Kidney glomerular epithelial cell (primary cell): ENCODE data around the gene MYO1E.
"Not testable (repeated sequence)": the region's sequence is repeated elsewhere in the genome, so short reads cannot be mapped to it uniquely, and the experiment has no call there.

Source experiments
- DNase-seq: peaks from one replicate; lab custom pipeline; 2025; lab: John Stamatoyannopoulos, UW

The MYO1E gene

DNA sequence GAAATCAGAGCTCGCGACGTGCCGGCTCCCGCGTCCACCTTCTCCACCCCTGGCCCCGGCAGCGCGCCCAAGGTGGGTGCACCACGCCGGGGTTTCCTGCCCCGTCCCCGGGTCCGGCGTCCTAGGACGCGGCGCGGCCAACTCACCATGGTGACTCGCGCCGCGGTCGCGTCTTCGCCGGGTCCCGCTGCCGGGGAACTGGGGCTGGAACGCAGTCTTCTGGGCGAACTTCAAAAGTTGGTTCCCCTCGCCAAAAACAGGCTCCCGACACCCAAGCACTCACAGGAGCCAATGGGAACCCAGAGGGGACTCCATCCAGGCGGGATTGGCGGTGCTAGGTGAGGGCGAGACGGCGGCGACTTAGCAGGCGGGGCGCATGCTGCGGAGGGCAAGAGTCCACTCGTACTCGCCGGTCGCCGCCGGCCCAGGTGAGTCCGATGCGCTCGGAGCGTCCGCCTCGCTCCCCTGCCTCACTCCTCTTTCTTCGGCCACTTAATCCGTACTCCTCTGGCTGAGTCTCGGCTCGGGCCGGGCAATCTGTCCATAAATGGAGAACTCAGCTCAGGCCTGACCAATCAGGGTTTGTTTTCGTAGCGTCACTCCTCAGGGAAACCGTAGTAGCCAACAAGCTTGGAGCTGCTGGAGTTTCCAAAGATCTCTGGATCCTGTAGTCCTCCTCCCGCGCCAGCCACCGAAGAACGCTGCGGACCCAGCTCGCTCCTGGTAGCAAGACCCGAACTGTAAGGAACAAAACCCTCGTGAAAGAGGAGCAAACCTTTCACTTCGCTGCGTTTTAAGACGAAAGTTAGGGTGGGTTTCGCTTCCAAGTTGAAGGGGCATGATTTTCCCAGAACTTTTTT is at the start of gene MYO1E:
MYO1E (minus strand) TSS at position 520 of the 860 bp plus-strand sequence; CDS start at position 149, 371 bp downstream.
- peak; percentile 96 for DNase-seq

GRCh38 chr15:59420986-59421618 is 48.4 kb upstream of the MYO1E start:
- no peak for DNase-seq

DNA sequence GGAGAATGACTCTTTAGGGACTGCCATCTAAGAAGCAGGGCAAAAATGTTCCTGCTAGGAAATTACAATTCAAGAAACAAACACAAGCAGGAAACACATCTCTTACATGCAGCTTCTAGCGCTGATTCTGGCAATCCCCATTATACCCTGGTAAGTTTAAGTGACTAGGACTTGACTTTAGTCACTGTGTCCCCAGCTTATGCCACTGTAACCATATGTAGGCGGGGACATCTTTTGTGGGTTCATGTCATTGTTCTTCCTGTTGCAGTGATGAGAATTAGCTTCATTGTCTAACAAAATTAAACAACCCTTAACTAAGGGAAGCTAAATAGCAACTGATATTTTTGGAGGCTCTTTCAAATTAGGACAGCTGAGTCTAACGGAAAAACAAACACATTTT is 47.4 kb upstream of the MYO1E start:
- DNase-seq = no peak

GRCh38 chr15:59419170-59419569 is 46.5 kb upstream of the MYO1E start:
- DNase-seq = no peak

DNA sequence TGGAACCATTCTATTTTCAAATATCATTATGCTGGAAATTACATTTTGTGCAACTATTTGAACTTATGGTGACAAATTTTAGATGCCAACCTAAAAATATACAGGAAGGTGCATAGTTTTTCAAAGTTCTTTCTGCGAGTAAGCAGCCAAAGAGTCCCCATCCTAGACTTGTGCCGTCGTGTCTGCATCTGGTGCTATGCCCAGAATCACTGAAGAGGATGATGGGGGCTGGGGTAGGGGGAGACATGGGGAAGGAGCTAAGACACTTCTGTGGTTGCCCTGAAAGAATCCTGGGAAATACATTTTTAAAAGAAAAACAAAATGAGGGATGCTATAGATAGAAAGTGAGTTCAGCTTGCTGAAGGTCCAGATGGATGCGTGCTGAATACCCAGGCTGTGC is 44.1 kb upstream of the MYO1E start:
- DNase-seq = no peak

DNA sequence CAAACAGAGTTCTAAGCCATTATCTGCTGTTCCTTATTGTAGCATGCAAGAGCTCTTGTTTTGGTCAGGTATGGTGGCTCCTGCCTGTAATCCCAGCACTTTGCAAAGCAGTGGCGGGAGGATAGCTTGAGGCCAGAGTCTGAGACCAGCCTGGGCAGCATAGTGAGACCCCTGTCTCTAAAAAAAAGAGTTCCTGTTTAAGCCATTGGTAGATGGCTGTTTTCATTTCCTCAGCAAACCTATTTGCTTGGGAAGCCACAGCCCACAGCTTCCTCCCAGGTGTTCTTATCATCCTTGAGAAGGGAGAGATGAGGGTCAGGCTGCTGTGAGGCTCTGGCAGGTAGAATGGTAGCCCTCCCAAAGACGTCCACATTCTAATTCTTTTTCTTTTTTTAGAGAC is 40.9 kb upstream of the MYO1E start:
- DNase-seq = no peak

DNA sequence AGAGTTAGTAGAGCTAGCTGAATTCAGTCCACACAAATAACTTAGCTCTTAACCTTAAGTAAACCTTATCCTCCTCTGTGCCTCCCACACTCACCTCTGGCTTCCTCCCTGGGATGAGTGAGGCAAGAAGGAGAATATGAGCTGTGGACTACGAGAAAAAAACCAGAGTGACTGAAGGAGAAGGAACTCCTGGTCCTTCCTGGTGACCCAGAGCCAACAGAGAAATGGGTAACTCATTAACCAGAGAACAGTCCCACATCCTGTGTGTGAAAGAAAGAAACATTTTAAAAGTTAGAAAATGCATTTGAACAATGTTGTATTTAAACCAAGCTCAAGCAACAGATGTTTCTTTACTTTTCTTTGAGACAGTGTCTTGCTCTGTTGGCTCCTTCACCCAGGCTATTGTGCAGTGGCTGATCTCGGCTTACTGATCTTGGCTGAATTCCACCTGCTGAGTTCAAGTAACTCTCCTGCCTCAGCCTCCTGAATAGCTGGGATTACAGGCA is 37.8 kb upstream of the MYO1E start:
- peak; percentile 96 for DNase-seq

DNA sequence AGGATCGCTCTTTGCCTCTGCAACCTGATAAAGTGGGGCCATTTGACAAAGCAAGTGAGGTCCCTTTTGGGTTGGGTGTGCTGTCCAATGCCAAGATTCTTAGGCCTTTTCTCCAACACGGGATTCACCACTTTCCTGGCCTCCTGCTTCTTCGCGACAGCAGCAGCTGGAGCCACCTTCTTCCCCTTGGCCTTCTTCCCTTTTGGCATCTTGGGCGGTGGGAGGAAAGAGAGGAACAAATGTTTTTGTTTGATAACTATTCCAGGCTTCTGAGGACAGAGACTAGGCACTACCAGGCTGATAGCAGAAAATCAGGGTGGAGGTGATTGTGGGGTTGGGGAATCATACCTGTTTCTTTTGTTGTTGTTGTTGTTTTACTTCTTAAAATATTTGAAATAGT is 35.3 kb upstream of the MYO1E start:
- no peak for DNase-seq

GRCh38 chr15:59406446-59406845 is 33.8 kb upstream of the MYO1E start:
- no peak for DNase-seq

- DNase-seq = no peak
Measured at GRCh38 chr15:59405079-59405478, 32.4 kb upstream of the MYO1E start.

- DNase-seq = no peak
Measured at GRCh38 chr15:59401824-59402569, 29.3 kb upstream of the MYO1E start.

- not testable (repeated sequence) for DNase-seq
Measured at GRCh38 chr15:59401051-59401823, 28.6 kb upstream of the MYO1E start.

DNA sequence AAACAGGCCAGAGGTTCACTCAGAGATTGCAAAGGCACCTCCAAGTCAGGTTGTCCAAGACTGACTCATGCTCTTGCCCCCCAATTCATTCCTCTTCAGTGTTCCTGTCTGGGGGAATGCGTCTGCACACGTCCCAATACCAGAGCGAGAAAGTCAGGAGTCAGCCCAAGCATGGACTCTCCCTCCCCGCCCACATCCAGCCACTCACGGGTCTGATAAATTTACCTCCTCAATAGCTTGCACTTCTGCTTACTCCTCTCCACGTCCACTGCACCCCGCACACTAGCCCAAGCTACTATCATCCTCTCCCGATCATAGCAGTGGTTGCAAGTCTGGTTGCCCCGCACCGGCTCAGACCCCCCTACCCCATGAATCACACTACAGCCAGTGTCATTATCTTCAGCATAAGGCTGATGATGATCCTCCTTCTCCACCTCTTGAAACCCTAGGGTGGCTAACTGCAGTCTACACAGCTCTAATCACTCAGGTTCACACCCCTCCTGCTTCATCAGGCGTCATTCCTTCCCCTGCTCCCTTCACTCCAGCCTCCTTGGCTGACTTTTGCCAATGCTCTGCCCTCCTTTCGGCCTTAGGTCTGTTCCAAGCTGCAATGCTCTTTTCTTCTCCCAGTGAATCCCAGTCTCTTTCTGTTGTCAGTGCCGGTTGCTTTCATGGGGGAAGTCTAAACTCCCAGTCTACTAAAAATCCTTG is 27.6 kb upstream of the MYO1E start:
- DNase-seq = no peak

GRCh38 chr15:59399465-59400102 is 26.9 kb upstream of the MYO1E start:
- no peak for DNase-seq

DNA sequence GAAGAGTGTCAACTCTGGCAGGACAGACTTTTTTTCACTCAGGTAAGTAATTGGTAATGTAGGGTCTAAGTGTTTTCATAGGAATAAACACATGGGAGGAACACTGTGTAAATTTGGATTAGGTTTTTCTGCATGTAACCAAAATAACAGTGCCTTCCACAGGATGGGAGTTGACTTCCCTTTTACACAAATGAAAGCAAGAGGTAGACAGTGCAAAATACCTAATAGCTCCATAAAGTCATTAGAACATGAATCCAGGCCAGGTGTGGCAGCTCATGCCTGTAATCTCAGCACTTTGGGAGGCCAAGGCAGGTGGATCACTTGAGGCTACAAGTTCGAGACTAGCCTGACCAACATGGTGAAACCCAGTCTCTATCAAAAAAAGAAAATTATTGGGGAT is 25.5 kb upstream of the MYO1E start:
- DNase-seq = no peak

DNA sequence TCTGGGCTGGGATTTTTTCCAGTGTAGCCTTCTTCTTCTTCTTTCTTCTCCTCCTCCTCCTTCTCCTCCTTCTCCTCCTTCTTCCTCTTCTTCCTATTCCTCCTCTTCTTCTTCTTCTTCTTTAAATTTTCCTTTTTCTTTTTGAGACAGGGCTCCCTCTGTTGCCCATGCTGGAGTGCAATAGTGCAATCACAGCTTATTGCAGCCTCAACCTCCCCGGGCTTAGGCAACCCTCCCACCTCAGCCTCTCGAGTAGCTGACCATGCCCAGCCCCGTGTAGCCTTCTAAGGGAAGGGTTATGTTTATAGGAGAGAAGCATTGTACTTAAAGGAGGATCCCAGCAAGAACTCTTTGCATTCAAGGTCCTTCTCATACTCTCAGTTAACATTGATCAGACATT is 24.0 kb upstream of the MYO1E start:
- no peak for DNase-seq

- no peak for DNase-seq
Measured at GRCh38 chr15:59396211-59396610, 23.5 kb upstream of the MYO1E start.

- DNase-seq = no peak
Measured at GRCh38 chr15:59394166-59394661, 21.5 kb upstream of the MYO1E start.

- DNase-seq = no peak
Measured at GRCh38 chr15:59392299-59392698, 19.6 kb upstream of the MYO1E start.

- no peak for DNase-seq
Measured at GRCh38 chr15:59388670-59389069, 16.0 kb upstream of the MYO1E start.
